HCT116 (cell line): ENCODE results near the gene CDK14. TPM values are rescaled to one million over a fixed set of nuclear protein-coding genes. Genes with fewer than 3 reads are reported as not detected.

Experiments used
- ATAC-seq: fragments of 200-7000 bp; cut with Tn5 transposase; 2 replicates; pipeline ENCODE4 v1.9.1; 2020; ENCODE audit warnings: mild to moderate bottlenecking, moderate library complexity
- BruUV-seq: library from RNA; stranded (reverse); fragments of 400-500 nt; replicated peaks from 2 replicates; lab custom pipeline; 2021; lab: Mats Ljungman, UMichigan
- CTCF ChIA-PET: fragments of 300-600 bp; sonication (Branson Sonifier 250); formaldehyde crosslinking; loops from one replicate; lab custom pipeline; 2021; ENCODE audit warnings: antibody characterized with exemption; lab: Charles Lee
- POLR2A ChIA-PET: fragments of 300-600, 350-600 bp; sonication (Branson Sonifier 250); formaldehyde crosslinking; loops from one replicate; lab custom pipeline; 2021; ENCODE audit warnings: antibody characterized with exemption; lab: Charles Lee
- RAD21 ChIA-PET, 2 experiments: fragments of 300-600 bp; sonication (Branson Sonifier 250); formaldehyde crosslinking; loops; one replicate each; lab custom pipeline; 2023; ENCODE audit warnings: low total read pairs in 2 of 2; ENCODE audit not compliant: uncharacterized antibody in 2 of 2, unreplicated experiment in 2 of 2, low non-redundant PET in 1 of 2; lab: Charles Lee
- DNase-seq: peaks from one replicate; pipeline ENCODE4 v3.0.0-alpha.2; 2010; ENCODE audit warnings: low read depth, low spot score
- H2AFZ ChIP-seq: fragments of 200-600 bp; shearing (Covaris generic), sonication (generic); 2 replicates; pipeline ENCODE4 v1.6.1; 2017; ENCODE audit warnings: low read depth, mixed run types, mixed read lengths, antibody characterized with exemption, low read length; ENCODE audit not compliant: poor library complexity, severe bottlenecking
- H3K27ac ChIP-seq: 2 replicates; pipeline ENCODE4 v1.5.1; 2012; ENCODE audit warnings: low read depth, low read length
- H3K27me3 ChIP-seq: fragments of 200-600 bp; sonication (generic); 2 replicates; pipeline ENCODE4 v1.6.1; 2016; ENCODE audit warnings: mixed run types, low read length, mixed read lengths; ENCODE audit not compliant: insufficient read depth
- H3K36me3 ChIP-seq, 2 experiments: fragments of 200-500 bp in 1 of 2; fragments of 200-600 bp in 1 of 2; sonication (Bioruptor generic) in 1 of 2; sonication (generic) in 1 of 2; 2 replicates each; pipeline versions ENCODE4 v1.5.1 to v1.6.1; 2014 to 2016; ENCODE audit warnings: low read length in 2 of 2, inconsistent platforms in 1 of 2, mixed read lengths in 1 of 2, mixed run types in 1 of 2; ENCODE audit not compliant: insufficient read depth in 2 of 2, control insufficient read depth in 1 of 2
- H3K4me1 ChIP-seq, 2 experiments: fragments of 200-600 bp in 1 of 2; sonication (generic) in 1 of 2; 2 replicates each; pipeline versions ENCODE4 v1.5.1 to v1.6.1; 2012 to 2017; ENCODE audit warnings: low read length in 2 of 2, inconsistent platforms in 1 of 2, mild to moderate bottlenecking in 1 of 2, mixed read lengths in 1 of 2, mixed run types in 1 of 2, moderate library complexity in 1 of 2; ENCODE audit not compliant: insufficient read depth in 2 of 2, control insufficient read depth in 1 of 2
- H3K4me2 ChIP-seq: fragments of 200-600 bp; sonication (generic); 2 replicates; pipeline ENCODE4 v1.6.1; 2017; ENCODE audit warnings: mixed run types, low read length, mixed read lengths
- H3K4me3 ChIP-seq, 2 experiments: fragments of 200-600 bp in 1 of 2; sonication (generic) in 1 of 2; replicated peaks in 1 of 2; 2 replicates each; pipeline ENCODE4 v1.5.1; 2011 to 2016; ENCODE audit warnings: low read length in 2 of 2, control low read depth in 1 of 2, low read depth in 1 of 2, mild to moderate bottlenecking in 1 of 2, mixed read lengths in 1 of 2, mixed run types in 1 of 2
- H3K79me2 ChIP-seq: fragments of 200-600 bp; sonication (generic); 2 replicates; pipeline ENCODE4 v1.6.1; 2017; ENCODE audit warnings: mild to moderate bottlenecking, mixed run types, low read length, moderate library complexity, mixed read lengths; ENCODE audit not compliant: insufficient read depth
- H3K9ac ChIP-seq: fragments of 200-600 bp; sonication (generic); 2 replicates; pipeline ENCODE4 v1.6.1; 2016; ENCODE audit warnings: low read length, mixed read lengths
- H3K9me2 ChIP-seq: fragments of 200-600 bp; sonication (generic), shearing (Covaris generic); 2 replicates; pipeline ENCODE4 v1.6.1; 2017; ENCODE audit warnings: mixed run types, mild to moderate bottlenecking, moderate library complexity; ENCODE audit not compliant: insufficient read depth
- H3K9me3 ChIP-seq, 2 experiments: fragments of 200-500 bp in 1 of 2; fragments of 200-600 bp in 1 of 2; sonication (Bioruptor generic) in 1 of 2; sonication (generic) in 1 of 2; 2 replicates each; pipeline ENCODE4 v1.6.1; 2014 to 2017; ENCODE audit warnings: low read length in 2 of 2, mixed read lengths in 2 of 2, inconsistent platforms in 1 of 2, low read depth in 1 of 2, mild to moderate bottlenecking in 1 of 2, mixed run types in 1 of 2, moderate library complexity in 1 of 2; ENCODE audit not compliant: control insufficient read depth in 1 of 2, insufficient read depth in 1 of 2
- H4K20me1 ChIP-seq: fragments of 200-600 bp; sonication (generic), shearing (Covaris generic); 2 replicates; pipeline ENCODE4 v1.6.1; 2017; ENCODE audit warnings: mixed run types, mild to moderate bottlenecking, moderate library complexity; ENCODE audit not compliant: insufficient read depth
- CEBPB ChIP-seq: IDR thresholded peaks from 2 replicates; pipeline ENCODE4 v1.6.1; 2012; ENCODE audit warnings: low read depth
- EGR1 ChIP-seq: IDR thresholded peaks from 2 replicates; pipeline ENCODE4 v1.6.1; 2012; ENCODE audit warnings: low read depth
- JUND ChIP-seq: IDR thresholded peaks from 2 replicates; pipeline ENCODE4 v1.6.1; 2012
- SIN3A ChIP-seq: IDR thresholded peaks from 2 replicates; pipeline ENCODE4 v1.6.1; 2012; ENCODE audit warnings: low read depth
- SP1 ChIP-seq: IDR thresholded peaks from 2 replicates; pipeline ENCODE4 v1.6.1; 2012; ENCODE audit warnings: low read depth
- SRF ChIP-seq: IDR thresholded peaks from 2 replicates; pipeline ENCODE4 v1.6.1; 2012; ENCODE audit warnings: low read depth
- TCF7L2 ChIP-seq: IDR thresholded peaks from 2 replicates; pipeline ENCODE4 v1.7.0; 2011; ENCODE audit warnings: borderline replicate concordance, inconsistent platforms; ENCODE audit not compliant: insufficient read depth, insufficient read length; ENCODE audit errors: extremely low read depth
- YY1 ChIP-seq: IDR thresholded peaks from 2 replicates; pipeline ENCODE4 v1.6.1; 2011; ENCODE audit warnings: low read length, low read depth, moderate library complexity, mild to moderate bottlenecking; ENCODE audit not compliant: insufficient replicate concordance; ENCODE audit errors: extremely low read depth
- ZFX ChIP-seq: fragments of 450-650 bp; IDR thresholded peaks from 2 replicates; pipeline ENCODE4 v1.6.1; 2017
- ZNF274 ChIP-seq: fragments of 200-500 bp; sonication (Bioruptor generic); IDR thresholded peaks from 2 replicates; pipeline ENCODE4 v1.6.1; 2014; ENCODE audit warnings: mild to moderate bottlenecking, low read depth, low read length, inconsistent platforms
- intact Hi-C: fragments of 100-400 bp; cut with micrococcal nuclease; formaldehyde crosslinking; loops from 2 replicates; pipeline ENCODE4 v1.10.0; 2022
- total RNA-seq: library from RNA; stranded (reverse); gene quantifications from one replicate; pipeline ENCODE4 v1.2.1, GENCODE V29; 2021; ENCODE audit not compliant: unreplicated experiment
- TF ChIP-seq, protein P1 (sequence below), 3 experiments: fragments of 200-600 bp in 1 of 3; sonication (generic) in 1 of 3; IDR thresholded peaks in 2 of 3; conservative IDR thresholded peaks in 1 of 3; 2 replicates each; pipeline ENCODE4 v1.5.1; 2012 to 2017; ENCODE audit warnings: low read depth in 2 of 3, low read length in 2 of 3, antibody characterized with exemption in 1 of 3, borderline replicate concordance in 1 of 3, control low read depth in 1 of 3, mild to moderate bottlenecking in 1 of 3, mixed read lengths in 1 of 3, mixed run types in 1 of 3, moderate library complexity in 1 of 3; ENCODE audit not compliant: insufficient read depth in 1 of 3
- TF ChIP-seq, protein P2 (sequence below): IDR thresholded peaks from 2 replicates; pipeline ENCODE4 v1.6.1; 2012

The CDK14 gene
- total RNA-seq, 1 experiment from 2014 or later = 10.2 TPM

DNA sequence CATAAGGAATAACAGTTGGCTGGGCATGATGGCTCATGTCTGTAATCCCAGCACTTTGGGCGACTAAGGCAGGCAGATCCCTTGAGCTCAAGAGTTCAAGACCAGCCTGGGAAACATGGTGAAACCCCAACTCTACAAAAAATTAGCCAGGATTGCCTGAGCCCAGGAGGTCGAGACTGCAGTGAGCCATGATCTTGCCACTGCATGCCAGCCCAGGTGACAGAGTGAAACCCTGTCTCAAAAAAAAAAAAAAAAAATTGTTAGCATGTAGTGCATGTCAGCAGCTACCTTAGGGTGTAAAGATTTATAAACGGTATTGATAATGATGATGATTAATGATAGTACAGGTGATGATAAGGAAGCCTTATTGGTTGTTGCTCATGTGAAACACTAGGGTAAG lies 336.9 kb downstream of the CDK14 start:
- H3K4me2 ChIP-seq = no peak overlapping the region
- no peak overlapping the region for H2AFZ ChIP-seq
- peaks cover 0 to 10% of the 10 kb centered on the region in 2 experiments; a peak in 2 of 4 replicates for H3K4me1 ChIP-seq
- no peak for TF ChIP-seq SIN3A
- no peak for TF ChIP-seq ZFX
- TF ChIP-seq, protein P1, sequence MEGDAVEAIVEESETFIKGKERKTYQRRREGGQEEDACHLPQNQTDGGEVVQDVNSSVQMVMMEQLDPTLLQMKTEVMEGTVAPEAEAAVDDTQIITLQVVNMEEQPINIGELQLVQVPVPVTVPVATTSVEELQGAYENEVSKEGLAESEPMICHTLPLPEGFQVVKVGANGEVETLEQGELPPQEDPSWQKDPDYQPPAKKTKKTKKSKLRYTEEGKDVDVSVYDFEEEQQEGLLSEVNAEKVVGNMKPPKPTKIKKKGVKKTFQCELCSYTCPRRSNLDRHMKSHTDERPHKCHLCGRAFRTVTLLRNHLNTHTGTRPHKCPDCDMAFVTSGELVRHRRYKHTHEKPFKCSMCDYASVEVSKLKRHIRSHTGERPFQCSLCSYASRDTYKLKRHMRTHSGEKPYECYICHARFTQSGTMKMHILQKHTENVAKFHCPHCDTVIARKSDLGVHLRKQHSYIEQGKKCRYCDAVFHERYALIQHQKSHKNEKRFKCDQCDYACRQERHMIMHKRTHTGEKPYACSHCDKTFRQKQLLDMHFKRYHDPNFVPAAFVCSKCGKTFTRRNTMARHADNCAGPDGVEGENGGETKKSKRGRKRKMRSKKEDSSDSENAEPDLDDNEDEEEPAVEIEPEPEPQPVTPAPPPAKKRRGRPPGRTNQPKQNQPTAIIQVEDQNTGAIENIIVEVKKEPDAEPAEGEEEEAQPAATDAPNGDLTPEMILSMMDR (IDR thresholded peaks at IDR 0.05 in 2 of 3, conservative IDR thresholded peaks at IDR 0.05 in 1 of 3; ENCODE audit: borderline replicate concordance in 1 of 3, insufficient read depth in 1 of 3, low read depth in 2 of 3, low read length in 2 of 3) = no peak
- no peak for TF ChIP-seq JUND
- TF ChIP-seq TCF7L2 = no peak
- CTCF ChIA-PET = no interaction called here
- no peaks in the 10 kb centered on the region for H3K9me3 ChIP-seq
- POLR2A ChIA-PET = no interaction called here
- ATAC-seq (no peak), DNase-seq (no peak)
- no TSS peak for BruUV-seq
- intact Hi-C loops = no loop called here
- H3K9me2 ChIP-seq = no peaks in the 10 kb centered on the region
- RAD21 ChIA-PET = no interaction called here
- no peaks in the 10 kb centered on the region for H3K36me3 ChIP-seq
- no peak overlapping the region for H3K4me3 ChIP-seq
- no peaks in the 10 kb centered on the region for H4K20me1 ChIP-seq
- H3K27ac ChIP-seq = no peak overlapping the region
- no peak overlapping the region for H3K9ac ChIP-seq
- H3K79me2 ChIP-seq = no peaks in the 10 kb centered on the region
- H3K27me3 ChIP-seq = no peaks in the 10 kb centered on the region

DNA sequence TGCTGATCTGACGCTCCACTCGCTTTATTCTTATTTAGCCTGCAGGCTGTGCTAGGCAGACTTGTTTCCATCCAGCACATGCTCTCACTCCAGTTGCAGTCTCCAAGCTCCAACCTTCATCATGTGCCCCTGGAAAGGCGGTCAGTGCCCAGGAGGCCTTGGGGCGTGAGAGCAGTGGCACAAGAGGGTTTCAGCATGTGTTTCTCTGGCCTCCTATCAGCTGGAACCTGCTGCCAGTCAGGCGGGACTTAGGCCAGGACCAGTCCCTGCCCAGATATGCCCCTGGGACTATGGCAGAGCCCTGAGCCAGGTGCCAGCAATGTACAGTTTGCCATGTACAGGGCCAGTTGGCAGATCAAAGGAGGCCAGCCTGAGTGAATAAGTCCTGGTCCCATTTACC lies 337.9 kb downstream of the CDK14 start:
- intact Hi-C loops = no loop called here
- CTCF ChIA-PET = no interaction called here
- H3K4me3 ChIP-seq = no peak overlapping the region

More for the DNA sequence above, 337.9 kb downstream of the CDK14 start:
- ATAC-seq (no peak), DNase-seq (no peak)
- Histone ChIP-seq H4K20me1 (no peaks in the 10 kb centered on the region), H3K9me3 (no peaks in the 10 kb centered on the region), H3K27me3 (no peaks in the 10 kb centered on the region), H3K4me2 (no peak overlapping the region), H3K27ac (no peak overlapping the region), H3K9me2 (no peaks in the 10 kb centered on the region), H3K36me3 (no peaks in the 10 kb centered on the region), H3K79me2 (no peaks in the 10 kb centered on the region)
- POLR2A ChIA-PET = no interaction called here
- RAD21 ChIA-PET = no interaction called here
- no TSS peak for BruUV-seq
- TF ChIP-seq TCF7L2 = no peak
- TF ChIP-seq SRF = no peak
- TF ChIP-seq CEBPB = no peak
- no peak for TF ChIP-seq JUND
- TF ChIP-seq, protein P2, sequence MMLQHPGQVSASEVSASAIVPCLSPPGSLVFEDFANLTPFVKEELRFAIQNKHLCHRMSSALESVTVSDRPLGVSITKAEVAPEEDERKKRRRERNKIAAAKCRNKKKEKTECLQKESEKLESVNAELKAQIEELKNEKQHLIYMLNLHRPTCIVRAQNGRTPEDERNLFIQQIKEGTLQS = no peak
- TF ChIP-seq, protein P1 (IDR thresholded peaks at IDR 0.05 in 2 of 3, conservative IDR thresholded peaks at IDR 0.05 in 1 of 3; ENCODE audit: borderline replicate concordance in 1 of 3, insufficient read depth in 1 of 3, low read depth in 2 of 3, low read length in 2 of 3) = no peak
- TF ChIP-seq ZFX = no peak
- TF ChIP-seq YY1 = no peak
- no peak for TF ChIP-seq EGR1
- TF ChIP-seq ZNF274 = no peak
- TF ChIP-seq SP1 = no peak
- TF ChIP-seq, all 23 proteins: peak for 0
- Histone ChIP-seq H3K4me1 (peaks cover 0 to 8% of the 10 kb centered on the region in 2 experiments; a peak in 2 of 4 replicates), H2AFZ (no peak overlapping the region), H3K9ac (no peak overlapping the region)
